Astrocyte (in vitro differentiated cells and primary cell): Measurements from ENCODE around the gene VEZT. TPM values are rescaled to one million over a fixed set of nuclear protein-coding genes. Genes with fewer than 3 reads are reported as not detected.
A peak's percentile ranks its signal among the peaks of the same experiment; 100 is the strongest.

Experiments used
- DNase-seq: peaks from one replicate; pipeline ENCODE4 v3.0.0-alpha.2; 2010; ENCODE audit warnings: low read depth
- FAIRE-seq: peaks from 2 replicates; lab custom pipeline; 2011; peaks lifted over from hg19 to GRCh38; lab: Jason Lieb, UNC
- H2AFZ ChIP-seq: 2 replicates; pipeline ENCODE4 v1.6.0; 2012; ENCODE audit warnings: low read depth, low read length, inconsistent platforms
- H3K27ac ChIP-seq: 2 replicates; pipeline ENCODE4 v1.5.1; 2011; ENCODE audit warnings: low read depth, low read length, inconsistent platforms
- H3K27me3 ChIP-seq: 2 replicates; pipeline ENCODE4 v1.6.0; 2011; ENCODE audit warnings: low read length, inconsistent platforms; ENCODE audit not compliant: insufficient read depth
- H3K36me3 ChIP-seq: 2 replicates; pipeline ENCODE4 v1.5.1; 2011; ENCODE audit warnings: low read length, inconsistent platforms; ENCODE audit not compliant: insufficient read depth
- H3K4me1 ChIP-seq: 2 replicates; pipeline ENCODE4 v1.5.1; 2011; ENCODE audit warnings: low read length, inconsistent platforms; ENCODE audit not compliant: insufficient read depth
- H3K4me2 ChIP-seq: 2 replicates; pipeline ENCODE4 v1.6.0; 2012; ENCODE audit warnings: low read length, inconsistent platforms
- H3K4me3 ChIP-seq: 2 replicates; pipeline ENCODE4 v1.5.1; 2011; ENCODE audit warnings: low read depth, mild to moderate bottlenecking, low read length, inconsistent platforms; ENCODE audit not compliant: insufficient read depth
- H3K79me2 ChIP-seq: 2 replicates; pipeline ENCODE4 v1.6.0; 2012; ENCODE audit warnings: mild to moderate bottlenecking, low read length, inconsistent platforms; ENCODE audit not compliant: insufficient read depth
- H3K9ac ChIP-seq: 2 replicates; pipeline ENCODE4 v1.6.0; 2012; ENCODE audit warnings: mild to moderate bottlenecking, low read length, inconsistent platforms
- H3K9me3 ChIP-seq: 2 replicates; pipeline ENCODE4 v1.5.1; 2012; ENCODE audit warnings: low read depth, mild to moderate bottlenecking, low read length, inconsistent platforms; ENCODE audit not compliant: insufficient read depth
- H4K20me1 ChIP-seq: 2 replicates; pipeline ENCODE4 v1.6.0; 2012; ENCODE audit warnings: low read length, inconsistent platforms; ENCODE audit not compliant: insufficient read depth
- H3K27ac Mint-ChIP-seq: one replicate; pipeline ENCODE4 v1.8.0; 2021; ENCODE audit warnings: mild to moderate bottlenecking, mixed read lengths; ENCODE audit not compliant: unreplicated experiment
- H3K27me3 Mint-ChIP-seq: one replicate; pipeline ENCODE4 v1.8.0; 2021; ENCODE audit warnings: low read depth, mixed read lengths; ENCODE audit not compliant: unreplicated experiment
- H3K36me3 Mint-ChIP-seq: one replicate; pipeline ENCODE4 v1.8.0; 2021; ENCODE audit warnings: low read depth, mixed read lengths; ENCODE audit not compliant: unreplicated experiment
- H3K4me1 Mint-ChIP-seq: one replicate; pipeline ENCODE4 v1.8.0; 2021; ENCODE audit warnings: low read depth, mixed read lengths; ENCODE audit not compliant: unreplicated experiment
- H3K4me3 Mint-ChIP-seq: one replicate; pipeline ENCODE4 v1.8.0; 2021; ENCODE audit warnings: mild to moderate bottlenecking, moderate library complexity, mixed read lengths; ENCODE audit not compliant: unreplicated experiment
- H3K9me3 Mint-ChIP-seq: one replicate; pipeline ENCODE4 v1.8.0; 2021; ENCODE audit warnings: mild to moderate bottlenecking, mixed read lengths; ENCODE audit not compliant: unreplicated experiment
- EZH2 ChIP-seq: IDR thresholded peaks from 2 replicates; pipeline ENCODE4 v1.6.1; 2012; ENCODE audit warnings: mild to moderate bottlenecking, low read length, inconsistent platforms; ENCODE audit not compliant: insufficient read depth
- total RNA-seq: library from RNA; stranded (reverse); gene quantifications from 2 replicates; pipeline ENCODE4 v1.2.1, GENCODE V29; 2021
- TF ChIP-seq, protein P1 (sequence below): IDR thresholded peaks from 2 replicates; pipeline ENCODE4 v1.5.1; 2011; ENCODE audit warnings: low read depth, mild to moderate bottlenecking, inconsistent platforms, low read length, moderate library complexity; ENCODE audit not compliant: insufficient read depth

Gene VEZT
- total RNA-seq, 1 donor from 2014 or later: 106 TPM

DNA sequence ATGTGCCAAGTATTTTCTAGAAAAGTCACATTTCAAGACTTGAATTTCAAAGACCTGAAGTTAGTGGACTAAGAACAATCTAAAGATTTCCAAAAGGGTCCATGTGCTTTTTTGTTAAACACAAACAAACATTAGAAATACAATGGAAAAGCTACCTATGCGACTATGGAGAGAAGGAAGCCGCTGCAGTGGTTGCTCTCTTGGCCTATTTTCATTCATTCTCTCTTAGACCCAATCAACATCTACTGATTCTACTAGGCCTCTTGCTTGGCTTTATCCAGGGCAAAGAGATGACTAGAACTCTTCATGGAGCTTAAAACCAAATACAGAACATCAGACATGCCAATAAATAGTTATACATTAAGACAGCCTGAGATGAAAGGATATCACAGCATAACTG lies 10.2 kb upstream of the VEZT start:
- Histone ChIP-seq H4K20me1 (no peaks in the 10 kb centered on the region), H3K4me1 (peaks cover 31% of the 10 kb centered on the region), H3K9me3 (no peaks in the 10 kb centered on the region), H3K4me2 (no peak overlapping the region), H2AFZ (no peak overlapping the region), H3K9ac (no peak overlapping the region), H3K27me3 (no peaks in the 10 kb centered on the region), H3K79me2 (peaks cover 64% of the 10 kb centered on the region), H3K27ac (no peak overlapping the region), H3K36me3 (no peaks in the 10 kb centered on the region), H3K4me3 (no peak overlapping the region)
- Mint-ChIP-seq H3K4me1 (peaks cover 48% of the 10 kb centered on the region), H3K4me3 (no peak overlapping the region), H3K27ac (no peak overlapping the region), H3K36me3 (peaks cover 11% of the 10 kb centered on the region), H3K27me3 (no peaks in the 10 kb centered on the region), H3K9me3 (no peaks in the 10 kb centered on the region)
- FAIRE-seq: no peak
- TF ChIP-seq, protein P1, sequence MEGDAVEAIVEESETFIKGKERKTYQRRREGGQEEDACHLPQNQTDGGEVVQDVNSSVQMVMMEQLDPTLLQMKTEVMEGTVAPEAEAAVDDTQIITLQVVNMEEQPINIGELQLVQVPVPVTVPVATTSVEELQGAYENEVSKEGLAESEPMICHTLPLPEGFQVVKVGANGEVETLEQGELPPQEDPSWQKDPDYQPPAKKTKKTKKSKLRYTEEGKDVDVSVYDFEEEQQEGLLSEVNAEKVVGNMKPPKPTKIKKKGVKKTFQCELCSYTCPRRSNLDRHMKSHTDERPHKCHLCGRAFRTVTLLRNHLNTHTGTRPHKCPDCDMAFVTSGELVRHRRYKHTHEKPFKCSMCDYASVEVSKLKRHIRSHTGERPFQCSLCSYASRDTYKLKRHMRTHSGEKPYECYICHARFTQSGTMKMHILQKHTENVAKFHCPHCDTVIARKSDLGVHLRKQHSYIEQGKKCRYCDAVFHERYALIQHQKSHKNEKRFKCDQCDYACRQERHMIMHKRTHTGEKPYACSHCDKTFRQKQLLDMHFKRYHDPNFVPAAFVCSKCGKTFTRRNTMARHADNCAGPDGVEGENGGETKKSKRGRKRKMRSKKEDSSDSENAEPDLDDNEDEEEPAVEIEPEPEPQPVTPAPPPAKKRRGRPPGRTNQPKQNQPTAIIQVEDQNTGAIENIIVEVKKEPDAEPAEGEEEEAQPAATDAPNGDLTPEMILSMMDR: no peak
- no peak for TF ChIP-seq EZH2
- DNase-seq: no peak

DNA sequence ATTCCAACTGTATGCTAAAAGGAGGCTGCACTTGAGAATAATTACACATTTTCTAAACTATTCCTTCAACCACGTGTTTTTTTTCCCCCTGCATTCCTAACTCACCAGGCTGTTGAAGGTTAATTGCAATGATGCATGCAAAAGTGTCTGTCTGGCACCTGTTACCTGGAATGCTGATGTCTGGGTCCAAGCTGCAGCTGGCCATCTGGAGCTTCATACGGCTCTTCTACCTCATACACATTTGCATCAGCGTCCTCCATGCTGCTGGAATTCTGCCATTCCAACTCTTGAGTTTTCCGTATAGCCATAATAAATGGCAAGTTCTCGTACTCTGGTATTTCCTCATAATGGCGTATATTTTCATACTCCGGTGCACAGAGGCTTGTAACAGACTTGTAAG lies 8.9 kb upstream of the VEZT start:
- Histone ChIP-seq H3K79me2 (peaks cover 66% of the 10 kb centered on the region), H3K9ac (no peak overlapping the region), H3K36me3 (no peaks in the 10 kb centered on the region), H2AFZ (no peak overlapping the region), H4K20me1 (no peaks in the 10 kb centered on the region), H3K27ac (no peak overlapping the region), H3K9me3 (no peaks in the 10 kb centered on the region), H3K4me1 (peaks cover 24% of the 10 kb centered on the region), H3K27me3 (no peaks in the 10 kb centered on the region), H3K4me3 (no peak overlapping the region), H3K4me2 (no peak overlapping the region)
- Mint-ChIP-seq H3K4me3 (no peak overlapping the region), H3K36me3 (peaks cover 11% of the 10 kb centered on the region), H3K27ac (peak overlapping the region; percentile 53), H3K27me3 (no peaks in the 10 kb centered on the region), H3K4me1 (peaks cover 42% of the 10 kb centered on the region), H3K9me3 (no peaks in the 10 kb centered on the region)
- TF ChIP-seq, protein P1: no peak
- TF ChIP-seq EZH2: no peak
- no peak for FAIRE-seq
- DNase-seq: no peak

DNA sequence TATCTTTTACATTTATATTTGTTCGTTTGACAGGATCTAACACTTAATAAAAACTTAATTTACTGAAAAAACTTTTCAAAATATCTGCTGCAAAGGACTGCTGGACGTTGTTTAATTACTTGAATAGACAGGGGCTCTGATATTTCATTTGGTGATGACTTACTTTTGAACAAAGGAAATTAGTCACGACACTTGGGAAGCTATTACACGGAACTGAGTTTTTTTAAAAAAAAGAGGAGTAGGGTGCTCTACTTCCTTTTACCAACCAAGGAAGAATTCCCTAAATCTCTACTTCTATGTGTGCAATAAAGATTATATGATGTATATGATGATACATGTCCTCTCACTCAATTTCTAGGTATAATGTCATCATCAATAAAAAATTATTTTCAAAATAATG lies 5.0 kb upstream of the VEZT start:
- DNase-seq: no peak
- Mint-ChIP-seq H3K27ac (no peak overlapping the region), H3K36me3 (peaks cover 10% of the 10 kb centered on the region), H3K4me1 (peaks cover 21% of the 10 kb centered on the region), H3K27me3 (no peaks in the 10 kb centered on the region), H3K4me3 (no peak overlapping the region), H3K9me3 (no peaks in the 10 kb centered on the region)
- H3K27me3 ChIP-seq: no peaks in the 10 kb centered on the region
- H3K4me1 ChIP-seq: no peaks in the 10 kb centered on the region
- FAIRE-seq: no peak
- H3K79me2 ChIP-seq: peaks cover 77% of the 10 kb centered on the region
- H3K9ac ChIP-seq: no peak overlapping the region
- H3K4me3 ChIP-seq: no peak overlapping the region
- H3K4me2 ChIP-seq: peak overlapping the region; percentile 26
- H4K20me1 ChIP-seq: peaks cover 5% of the 10 kb centered on the region
- TF ChIP-seq EZH2: no peak
- TF ChIP-seq, protein P1: no peak
- no peak overlapping the region for H3K27ac ChIP-seq
- H3K36me3 ChIP-seq: no peaks in the 10 kb centered on the region
- no peak overlapping the region for H2AFZ ChIP-seq
- H3K9me3 ChIP-seq: no peaks in the 10 kb centered on the region
